Fibroblast of mammary gland (primary cell): ENCODE measurements around the gene GPR137B.

Experiments
- DNase-seq: peaks from one replicate; pipeline ENCODE4 v3.0.0-alpha.2; 2010; ENCODE audit warnings: low read depth
- H3K4me3 ChIP-seq: 2 replicates; pipeline ENCODE4 v1.5.1; 2011; ENCODE audit warnings: low read depth, mild to moderate bottlenecking, low read length, moderate library complexity; ENCODE audit not compliant: control insufficient read depth
- CTCF ChIP-seq: conservative IDR thresholded peaks from 2 replicates; pipeline ENCODE4 v1.5.1; 2011; ENCODE audit warnings: low read depth, low read length, inconsistent platforms; ENCODE audit not compliant: control insufficient read depth, insufficient read depth

Gene GPR137B

DNA sequence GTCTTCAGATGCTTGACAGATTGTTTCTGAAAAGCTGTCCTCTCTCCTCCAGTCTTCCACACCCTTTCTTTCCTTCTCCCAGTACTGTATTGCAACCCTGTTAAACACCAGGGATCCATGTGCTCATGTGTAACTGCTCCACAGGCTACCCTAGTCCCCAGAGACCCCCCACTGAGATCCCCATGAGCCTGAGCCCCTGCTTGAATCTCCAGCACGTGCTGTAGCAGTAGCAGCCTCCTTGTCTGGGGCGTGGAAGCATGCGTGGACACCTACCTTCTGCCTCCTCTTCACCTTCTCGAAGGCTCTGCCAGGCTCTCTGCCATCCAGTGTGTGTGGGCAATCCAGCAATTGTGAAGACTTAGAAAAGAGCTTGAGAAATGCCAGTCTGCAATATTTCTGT is 25.2 kb downstream of the GPR137B start:
- TF ChIP-seq CTCF: no peak
- no peak for DNase-seq
- no peak overlapping the region for H3K4me3 ChIP-seq

GRCh38 chr1:236168716-236169429 is 26.5 kb downstream of the GPR137B start:
- peak; percentile 85 for DNase-seq
- H3K4me3 ChIP-seq: no peak overlapping the region

GRCh38 chr1:236172041-236172579 is 29.8 kb downstream of the GPR137B start:
- TF ChIP-seq CTCF: no peak
- DNase-seq: peak; percentile 31
- H3K4me3 ChIP-seq: no peak overlapping the region

More at GRCh38 chr1:236168716-236169429, 26.5 kb downstream of the GPR137B start:
- TF ChIP-seq CTCF: no peak

GRCh38 chr1:236173174-236173767 is 30.9 kb downstream of the GPR137B start:
- no peak overlapping the region for H3K4me3 ChIP-seq
- no peak for TF ChIP-seq CTCF
- DNase-seq: no peak

- H3K4me3 ChIP-seq: no peak overlapping the region
- TF ChIP-seq CTCF: no peak
- DNase-seq: no peak
Observed at GRCh38 chr1:236175642-236176336, 33.5 kb downstream of the GPR137B start.

GRCh38 chr1:236176337-236177336 is 34.3 kb downstream of the GPR137B start:
- no peak overlapping the region for H3K4me3 ChIP-seq
- no peak for TF ChIP-seq CTCF
- DNase-seq: peak; percentile 14
